GM19372 (cell line): ENCODE measurements around the gene CBFA2T3.
"Not testable (repeated sequence)": the region's sequence is repeated elsewhere in the genome, so short reads cannot be mapped to it uniquely, and the experiment has no call there.

Experiments
- ATAC-seq: cut with Tn5 transposase; IDR thresholded peaks from one replicate; pipeline ENCODE4 v1.9.1; 2021; ENCODE audit warnings: mild to moderate bottlenecking, low read depth, moderate library complexity; ENCODE audit not compliant: unreplicated experiment

Gene CBFA2T3

GRCh38 chr16:88977018-88977811 lies at the start of gene CBFA2T3:
Gene CBFA2T3, minus strand, starts transcription at chr16:88977207. Its CDS starts 400 bp downstream, at chr16:88976807.
- no peak for ATAC-seq

DNA sequence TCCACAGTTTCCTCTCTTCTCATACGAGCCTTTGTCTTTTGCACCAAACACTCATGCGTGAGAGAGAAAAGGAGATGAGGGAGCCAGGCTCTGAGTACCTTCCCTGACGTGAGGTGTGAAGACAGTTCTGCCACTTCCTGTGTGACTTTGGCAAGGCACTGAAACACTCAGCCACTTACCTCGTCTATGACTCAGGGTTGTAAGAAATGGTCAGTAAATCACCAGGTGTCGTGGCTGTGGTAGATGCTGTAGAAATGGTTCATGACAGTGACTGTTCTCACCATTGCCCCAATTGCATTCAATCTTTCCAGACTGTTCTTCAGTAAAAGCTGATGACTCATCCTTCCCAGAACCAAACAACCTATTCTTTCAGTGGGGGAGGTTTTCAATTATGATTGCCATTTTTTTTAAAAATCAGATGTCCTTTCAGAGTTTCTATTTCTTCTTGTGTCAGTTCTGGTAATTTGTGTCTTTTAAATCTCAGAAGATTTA lies 49.2 kb upstream of the CBFA2T3 start:
- no peak for ATAC-seq

GRCh38 chr16:89025636-89026035 lies 48.6 kb upstream of the CBFA2T3 start:
- no peak for ATAC-seq

GRCh38 chr16:89024546-89025060 lies 47.6 kb upstream of the CBFA2T3 start:
- no peak for ATAC-seq

DNA sequence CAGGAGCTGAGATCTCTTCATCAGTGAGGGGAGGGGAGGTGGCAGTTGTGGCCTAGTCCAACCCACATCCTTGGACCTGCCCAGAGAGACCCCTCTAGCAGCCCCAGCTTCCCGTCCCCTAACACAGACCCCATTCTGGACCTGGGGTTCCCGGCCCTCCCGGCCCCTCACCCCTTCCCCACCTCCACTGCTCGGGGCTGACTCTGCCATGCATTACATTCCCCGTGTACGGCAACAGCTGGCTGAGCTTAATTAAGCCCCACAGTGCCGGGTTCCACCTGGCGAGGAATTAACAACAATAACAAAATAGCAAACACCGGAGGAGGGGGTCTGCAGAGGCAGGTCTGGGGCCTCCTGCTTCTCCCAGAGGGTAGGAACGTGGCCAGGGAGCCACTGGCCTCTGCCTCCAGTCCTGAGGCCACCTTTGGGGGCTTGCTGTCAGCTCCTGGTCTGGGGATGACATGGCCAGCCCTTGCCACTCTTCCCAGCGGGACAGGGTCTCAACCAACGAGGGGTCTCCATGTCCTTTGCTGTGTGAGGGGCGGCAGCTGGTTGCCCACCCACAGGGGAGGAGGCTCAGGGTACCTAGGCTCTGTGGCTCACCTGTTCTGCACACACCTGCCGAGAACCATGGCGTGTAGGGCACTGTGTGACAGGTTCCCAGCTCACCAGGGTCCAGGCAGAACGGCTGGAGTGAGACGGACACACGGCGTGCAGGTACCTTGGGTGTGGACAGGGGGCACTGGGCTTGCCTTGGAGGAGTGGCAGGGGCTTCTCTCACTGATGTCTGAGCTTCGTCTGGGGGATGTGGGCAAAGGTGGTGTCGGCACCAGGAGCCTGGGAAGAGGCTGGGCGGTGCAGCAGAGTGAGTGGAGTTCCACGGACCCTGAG lies 46.9 kb upstream of the CBFA2T3 start:
- no peak for ATAC-seq

DNA sequence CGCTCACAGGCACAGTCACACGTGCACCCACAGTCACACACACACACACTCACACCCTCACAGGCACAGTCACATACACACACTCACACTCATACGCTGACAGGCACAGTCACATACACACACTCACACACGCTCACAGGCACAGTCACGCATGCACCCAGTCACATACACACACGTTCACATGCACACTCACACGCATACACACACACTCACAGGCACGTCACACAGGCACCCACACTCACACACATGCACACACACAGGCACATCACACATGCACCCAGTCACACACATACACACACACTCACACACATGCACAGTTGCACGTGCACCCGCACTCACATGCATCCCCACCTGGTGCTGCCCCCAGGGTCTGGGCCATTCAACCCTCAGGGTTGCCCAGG lies 46.1 kb upstream of the CBFA2T3 start:
- ATAC-seq = no peak

- ATAC-seq = no peak
Measured at GRCh38 chr16:89022051-89022836, 45.2 kb upstream of the CBFA2T3 start.

DNA sequence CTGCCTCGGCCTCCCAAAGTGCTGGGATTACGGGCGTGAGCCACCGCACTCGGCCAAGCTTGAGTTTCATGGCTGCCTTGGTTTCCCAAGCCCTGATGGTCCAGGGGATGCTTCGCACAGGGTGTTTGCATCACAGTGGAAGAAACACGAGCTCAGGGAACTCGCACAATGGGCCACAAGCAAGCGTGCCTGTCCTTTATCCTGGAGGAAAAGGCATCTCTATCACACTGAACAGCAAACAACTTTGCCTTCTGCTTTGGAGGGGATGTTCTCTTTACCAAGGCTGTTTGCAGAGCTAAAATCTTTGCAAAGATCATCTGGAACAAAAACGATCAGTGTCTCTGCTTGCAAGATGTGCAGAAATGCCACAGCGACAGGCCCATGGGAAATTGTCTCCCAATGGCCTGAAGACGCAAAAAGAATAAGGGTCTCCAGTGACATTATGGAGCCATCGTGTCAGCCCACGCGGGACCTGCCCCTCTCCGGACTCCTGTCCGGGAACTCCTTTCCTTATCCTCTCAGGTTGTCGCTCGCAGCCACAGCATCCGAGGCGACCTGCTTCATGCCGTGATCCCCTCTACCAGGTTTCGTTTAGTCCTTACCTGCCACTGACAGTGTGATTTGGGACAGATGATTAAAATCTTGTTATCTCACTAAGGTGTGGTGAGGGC lies 44.1 kb upstream of the CBFA2T3 start:
- no peak for ATAC-seq

DNA sequence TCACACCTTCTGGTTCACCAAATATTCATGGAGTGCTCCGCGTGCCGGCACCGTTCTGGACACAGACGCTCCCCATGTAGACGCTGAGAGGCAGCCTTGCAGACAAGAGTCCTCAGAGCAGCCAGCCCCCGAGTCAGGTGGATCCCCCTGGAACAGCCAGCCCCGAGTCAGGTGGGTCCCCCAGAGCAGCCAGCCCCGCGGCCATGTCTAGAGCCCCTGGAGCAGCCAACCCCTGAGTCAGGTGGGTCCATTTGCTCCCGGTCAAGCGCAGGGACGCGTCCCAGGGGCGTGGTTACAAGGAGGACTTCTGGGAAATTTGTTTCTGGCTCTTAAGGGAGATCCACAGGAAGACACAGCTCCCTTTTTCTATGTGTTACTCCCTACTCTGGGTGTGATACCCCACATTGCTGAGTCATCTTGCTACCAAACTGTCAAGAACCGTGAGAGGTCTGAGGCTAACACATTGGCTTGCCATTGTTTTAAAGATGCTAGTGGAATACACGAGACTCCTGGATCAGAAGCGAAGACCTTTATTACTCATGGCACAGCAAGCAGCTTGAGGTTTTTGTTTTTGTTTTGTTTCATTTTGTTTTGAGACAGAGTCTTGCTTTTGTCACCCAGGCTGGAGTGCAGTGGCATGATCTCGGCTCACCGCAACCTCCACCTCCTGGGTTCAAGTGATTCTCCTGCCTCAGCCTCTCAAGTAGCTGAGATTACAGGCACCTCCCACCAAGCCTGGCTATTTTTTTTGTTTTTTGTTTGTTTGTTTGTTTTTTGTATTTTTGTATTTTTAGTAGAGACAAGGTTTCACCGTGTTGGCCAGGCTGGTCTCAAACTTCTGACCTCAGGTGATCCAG lies 43.3 kb upstream of the CBFA2T3 start:
- ATAC-seq = no peak

DNA sequence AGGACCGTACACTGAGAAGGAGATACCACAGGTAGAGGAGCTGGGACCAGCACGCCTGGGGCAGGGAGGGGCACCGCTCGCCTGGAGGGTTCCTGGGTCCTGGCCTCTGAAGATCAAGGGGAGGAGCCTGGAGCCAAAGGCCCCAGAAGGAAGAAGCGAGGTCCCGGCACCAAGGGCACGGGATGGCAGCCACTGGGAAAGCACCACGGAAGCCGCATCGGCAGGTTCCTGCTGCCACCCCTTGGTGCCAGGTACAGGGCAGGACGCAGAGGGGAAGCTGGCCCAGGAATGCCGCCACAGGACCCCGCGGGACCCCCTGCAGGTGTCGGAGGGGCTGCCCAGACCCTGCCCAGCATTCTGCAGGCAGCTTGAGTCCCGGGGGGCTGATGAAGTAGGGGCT lies 42.5 kb upstream of the CBFA2T3 start:
- no peak for ATAC-seq

DNA sequence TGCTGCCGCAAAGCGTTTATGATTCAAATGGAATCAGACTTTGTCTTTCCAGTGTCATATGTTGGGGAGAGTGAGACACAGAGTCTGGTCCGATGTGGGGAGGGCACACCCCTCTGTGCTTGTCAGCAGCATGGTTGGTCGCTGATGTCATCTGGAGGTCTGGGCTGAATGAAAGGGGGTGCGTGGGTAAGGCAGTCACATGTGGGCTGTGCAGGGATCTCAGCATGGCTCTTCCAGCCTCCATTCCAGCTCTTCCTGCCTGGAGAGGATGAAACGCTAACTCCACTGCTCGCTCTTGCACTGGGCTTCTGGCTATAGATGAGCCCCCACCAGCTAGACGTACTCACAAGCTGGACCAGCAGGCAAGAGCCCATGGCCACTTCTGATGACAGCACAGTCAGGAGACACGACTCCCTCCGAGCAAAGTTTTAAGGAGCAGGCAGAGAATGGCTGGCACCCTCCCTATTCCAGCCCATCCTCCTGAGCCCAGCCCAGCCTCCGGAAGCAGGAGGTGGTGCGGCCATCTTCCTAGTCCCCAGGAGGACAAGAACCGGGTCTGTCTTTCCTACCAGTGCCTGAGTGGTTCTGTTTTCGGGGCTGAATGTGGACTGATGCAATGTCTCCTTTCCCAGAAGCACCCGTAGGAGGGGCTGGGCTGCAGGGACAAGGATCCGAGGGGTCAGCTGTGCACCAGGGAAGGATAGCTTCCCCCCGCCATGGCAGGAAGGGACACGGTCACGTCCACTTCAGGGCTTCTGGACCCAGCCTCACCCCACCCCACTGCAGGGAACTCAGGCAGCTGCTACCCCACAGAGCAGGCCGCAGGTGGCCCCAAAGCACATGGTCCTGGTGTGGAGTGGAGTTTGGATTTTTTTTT lies 41.5 kb upstream of the CBFA2T3 start:
- ATAC-seq = no peak

- no peak for ATAC-seq
Measured at GRCh38 chr16:89017543-89018281, 40.7 kb upstream of the CBFA2T3 start.

DNA sequence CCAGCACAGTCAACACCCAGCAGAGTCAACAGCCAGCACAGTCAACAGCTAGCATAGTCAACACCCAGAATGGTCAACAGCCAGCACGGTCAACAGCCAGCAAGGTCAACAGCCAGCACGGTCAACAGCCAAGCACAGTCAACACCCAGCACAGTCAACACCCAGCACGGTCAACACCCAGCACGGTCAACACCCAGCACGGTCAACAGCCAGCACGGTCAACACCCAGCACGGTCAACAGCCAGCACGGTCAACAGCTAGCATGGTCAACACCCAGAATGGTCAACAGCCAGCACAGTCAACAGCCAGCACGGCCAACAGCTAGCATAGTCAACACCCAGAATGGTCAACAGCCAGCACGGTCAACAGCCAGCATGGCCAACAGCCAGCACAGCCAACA lies 39.6 kb upstream of the CBFA2T3 start:
- not testable (repeated sequence) for ATAC-seq

DNA sequence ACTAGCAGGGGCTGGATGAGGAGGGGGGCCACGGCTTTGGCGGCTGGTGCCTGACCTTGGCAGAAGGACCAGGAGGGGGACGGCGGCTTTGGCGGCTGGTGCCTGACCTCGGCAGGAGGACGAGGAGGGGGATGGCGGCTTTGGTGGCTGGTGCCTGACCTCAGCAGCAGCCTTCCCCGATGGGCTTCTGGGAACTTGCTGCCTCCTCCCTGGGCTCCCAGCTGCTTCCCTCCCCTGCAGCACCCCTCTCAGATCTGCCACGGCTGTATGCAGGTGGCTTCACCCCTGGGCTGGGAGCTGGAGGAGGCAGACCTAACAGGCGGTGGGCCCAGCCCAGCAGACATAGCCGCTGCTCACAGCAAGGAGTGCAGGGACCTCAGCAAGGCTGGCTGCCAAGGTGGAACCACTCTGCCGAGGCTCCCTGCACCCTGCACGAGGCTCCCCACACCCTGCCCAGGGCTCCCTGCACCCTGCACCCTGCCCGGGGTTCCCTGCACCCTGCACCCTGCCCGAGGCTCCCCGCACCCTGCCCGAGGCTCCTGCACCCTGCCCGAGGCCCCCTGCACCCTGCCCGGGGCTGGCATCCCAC lies 38.4 kb upstream of the CBFA2T3 start:
- no peak for ATAC-seq

- ATAC-seq = no peak
Measured at GRCh38 chr16:89014403-89015230, 37.6 kb upstream of the CBFA2T3 start.
